Transverse colon (tissue), 4 donors: ENCODE data around the gene SLC7A14. TPM values are rescaled to one million over a fixed set of nuclear protein-coding genes. Genes with fewer than 3 reads are reported as not detected.

Experiments
- DNase-seq: peaks from one replicate; pipeline ENCODE4 v3.0.0-alpha.2; 2019
- H3K27ac ChIP-seq, 4 donors: fragments of 200-600 bp; sonication (generic); 2 replicates each; pipeline ENCODE4 v1.5.1; 2016 to 2018; ENCODE audit warnings: inconsistent platforms in 4 of 4
- H3K27me3 ChIP-seq: fragments of 200-600 bp; sonication (generic); 2 replicates; pipeline ENCODE4 v1.5.1; 2017; ENCODE audit warnings: inconsistent platforms
- H3K36me3 ChIP-seq, 4 donors: fragments of 200-600 bp; sonication (generic); 2 replicates each; pipeline ENCODE4 v1.5.1; 2017 to 2019; ENCODE audit warnings: inconsistent platforms in 4 of 4
- H3K4me1 ChIP-seq, 4 donors: fragments of 200-600 bp; sonication (generic); 2 replicates each; pipeline ENCODE4 v1.5.1; 2017 to 2020; ENCODE audit warnings: inconsistent platforms in 4 of 4
- H3K4me3 ChIP-seq, 4 donors: fragments of 200-600 bp; sonication (generic); 1 replicate in 1 of 4; 2 replicates in 3 of 4; pipeline versions ENCODE4 v1.5.1 to v1.6.1; 2017 to 2019; ENCODE audit warnings: inconsistent platforms in 4 of 4
- H3K9me3 ChIP-seq, 2 donors: fragments of 200-600 bp; sonication (generic); 2 replicates each; pipeline ENCODE4 v1.5.1; 2017 to 2019; ENCODE audit warnings: inconsistent platforms in 2 of 2
- EP300 ChIP-seq: sonication (generic); formaldehyde crosslinking; IDR thresholded peaks from one replicate; pipeline ENCODE4 v1.6.1; 2017; ENCODE audit warnings: antibody characterized with exemption, low read depth
- POLR2A ChIP-seq: fragments of 450-650 bp; IDR thresholded peaks from one replicate; pipeline ENCODE4 v1.6.1; 2016; ENCODE audit warnings: antibody characterized with exemption, mild to moderate bottlenecking, moderate library complexity
- POLR2AphosphoS5 ChIP-seq, 3 donors: sonication (generic); formaldehyde crosslinking; IDR thresholded peaks; one replicate each; pipeline ENCODE4 v1.6.1; 2016; ENCODE audit warnings: antibody characterized with exemption in 3 of 3
- WGBS, 2 donors: methylation state at CpG; one replicate each; pipeline ENCODE4 v1.1.5; 2018; ENCODE audit warnings: low coverage in 1 of 2; 5-methylcytosine and 5-hydroxymethylcytosine counted together
- in situ Hi-C, 4 donors: fragments of 200-750 bp; cut with MboI; loops; one replicate each; pipeline versions ENCODE4 v1.15.0 to v1.15.1; 2017; ENCODE audit warnings: low sequenced_read_pairs in 3 of 4, low pct_ligation_motif_present in 1 of 4, low pct_unique_long_range_greater_than_20kb in 1 of 4
- intact Hi-C: fragments of 100-400 bp; cut with DNase I; formaldehyde crosslinking; loops from one replicate; pipeline ENCODE4 v1.15.1; 2023; ENCODE audit warnings: low total_unique reads
- total RNA-seq, 4 donors: library from RNA; depleted of rRNA; stranded (reverse); fragments of >200 nt; gene quantifications; one replicate each; pipeline ENCODE4 v1.1.0, GENCODE V29; 2016
- TF ChIP-seq, protein P1 (sequence below), 5 experiments: fragments of 200-600 bp in 3 of 5; fragments of 450-650 bp in 2 of 5; sonication (generic) in 3 of 5; IDR thresholded peaks; 1 replicate in 2 of 5; 2 replicates in 3 of 5; pipeline ENCODE4 v1.5.1; 2016 to 2017; ENCODE audit warnings: antibody characterized with exemption in 5 of 5, inconsistent platforms in 3 of 5, mild to moderate bottlenecking in 2 of 5, moderate library complexity in 1 of 5

Gene SLC7A14
- total RNA-seq, 4 donors from 2014 or later, result 0.48 to 0.80 (median 0.72) TPM

DNA sequence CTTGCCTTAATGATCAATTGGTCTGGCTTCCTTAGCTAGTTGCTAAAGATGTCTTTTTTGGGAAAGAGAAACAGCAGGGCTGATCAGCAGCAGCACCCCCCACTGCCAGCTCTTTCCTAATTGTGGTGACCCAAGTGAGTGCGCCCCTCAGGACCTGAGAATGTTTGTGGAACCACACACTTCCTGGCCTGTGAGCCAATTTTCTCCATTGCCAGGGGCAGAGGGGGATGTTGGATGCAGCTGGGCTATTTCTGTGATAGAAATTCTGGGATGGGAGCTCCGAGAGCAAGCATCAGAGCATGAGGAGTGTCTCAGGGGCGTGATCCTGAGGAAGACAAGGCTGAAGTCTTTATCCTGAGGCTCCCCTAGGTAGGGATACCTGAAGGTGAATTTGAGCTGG lies 100.6 kb downstream of the SLC7A14 start:
- WGBS, 2 donors, result 72 to 100% methylated on average over 1 to 3 of the region's 3 CpGs
- Histone ChIP-seq H3K9me3 (no peaks in the 10 kb centered on the region), H3K4me3 (no peak overlapping the region), H3K4me1 (no peaks in the 10 kb centered on the region), H3K27ac (no peak overlapping the region), H3K36me3 (no peaks in the 10 kb centered on the region), H3K27me3 (no peaks in the 10 kb centered on the region)
- in situ Hi-C loops (no loop called here), intact Hi-C loops (no loop called here)
- TF ChIP-seq EP300, result no peak
- no peak for TF ChIP-seq POLR2A
- TF ChIP-seq POLR2AphosphoS5 (IDR thresholded peaks at IDR 0.05), result no peak
- TF ChIP-seq, protein P1, sequence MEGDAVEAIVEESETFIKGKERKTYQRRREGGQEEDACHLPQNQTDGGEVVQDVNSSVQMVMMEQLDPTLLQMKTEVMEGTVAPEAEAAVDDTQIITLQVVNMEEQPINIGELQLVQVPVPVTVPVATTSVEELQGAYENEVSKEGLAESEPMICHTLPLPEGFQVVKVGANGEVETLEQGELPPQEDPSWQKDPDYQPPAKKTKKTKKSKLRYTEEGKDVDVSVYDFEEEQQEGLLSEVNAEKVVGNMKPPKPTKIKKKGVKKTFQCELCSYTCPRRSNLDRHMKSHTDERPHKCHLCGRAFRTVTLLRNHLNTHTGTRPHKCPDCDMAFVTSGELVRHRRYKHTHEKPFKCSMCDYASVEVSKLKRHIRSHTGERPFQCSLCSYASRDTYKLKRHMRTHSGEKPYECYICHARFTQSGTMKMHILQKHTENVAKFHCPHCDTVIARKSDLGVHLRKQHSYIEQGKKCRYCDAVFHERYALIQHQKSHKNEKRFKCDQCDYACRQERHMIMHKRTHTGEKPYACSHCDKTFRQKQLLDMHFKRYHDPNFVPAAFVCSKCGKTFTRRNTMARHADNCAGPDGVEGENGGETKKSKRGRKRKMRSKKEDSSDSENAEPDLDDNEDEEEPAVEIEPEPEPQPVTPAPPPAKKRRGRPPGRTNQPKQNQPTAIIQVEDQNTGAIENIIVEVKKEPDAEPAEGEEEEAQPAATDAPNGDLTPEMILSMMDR (IDR thresholded peaks at IDR 0.05), result no peak
- no peak for DNase-seq

DNA sequence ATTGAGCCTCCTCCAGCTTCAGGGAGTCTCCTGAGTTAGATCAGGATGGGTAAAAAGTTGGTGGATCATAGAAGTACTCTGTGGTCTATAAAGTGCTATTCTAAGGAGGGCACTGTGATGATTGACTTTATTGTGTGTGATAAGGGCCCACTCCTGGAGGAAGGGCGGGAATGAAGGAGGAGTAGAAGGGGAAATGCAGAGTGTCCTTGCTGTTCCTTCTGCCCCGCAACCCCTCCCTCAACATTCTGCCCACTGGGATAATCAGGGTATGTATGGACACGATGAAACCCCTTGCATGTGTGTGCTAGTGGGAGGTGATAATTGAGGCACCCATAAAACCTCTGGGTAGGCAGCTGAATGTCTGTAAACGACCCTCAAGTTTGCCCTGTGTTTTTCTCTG lies 101.0 kb downstream of the SLC7A14 start:
- 57 to 60% methylated on average over 1 to 4 of the region's 4 CpGs for WGBS, 2 donors

DNA sequence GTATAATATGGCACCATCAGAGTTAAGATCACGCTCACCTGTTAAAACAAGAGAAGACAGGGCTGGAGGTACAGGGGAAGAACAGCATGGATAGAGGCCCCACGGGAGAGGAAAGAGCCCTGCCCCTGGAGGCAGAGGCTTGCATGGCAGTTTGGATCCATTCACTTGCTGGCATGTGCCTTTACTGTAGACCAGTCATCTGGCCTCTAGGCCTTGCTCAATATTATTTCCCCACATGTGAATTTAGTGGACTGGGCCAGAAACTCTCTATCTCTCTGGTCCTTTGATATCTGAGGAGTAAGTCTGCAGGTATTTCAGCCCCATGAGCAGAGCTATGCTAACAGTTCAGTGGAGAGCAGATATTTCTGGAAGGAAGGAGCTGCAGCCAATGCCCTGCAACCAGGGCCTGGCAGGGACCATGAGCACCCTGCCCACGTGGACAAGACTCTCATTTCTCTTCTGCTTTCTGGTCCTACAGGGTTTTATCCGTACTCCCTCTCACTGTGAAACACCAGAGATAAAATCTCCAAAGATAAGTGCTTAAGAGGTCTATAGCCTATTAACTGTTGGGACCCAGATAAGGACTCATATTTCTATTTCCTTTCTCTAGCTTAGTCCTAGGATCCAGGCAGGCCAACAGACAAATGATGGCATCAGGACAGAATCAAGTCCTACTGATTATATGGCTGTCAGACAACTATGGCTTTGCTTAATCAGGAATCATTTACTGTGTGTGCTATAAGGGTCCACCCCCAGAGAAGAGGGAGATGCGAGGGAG lies 102.2 kb downstream of the SLC7A14 start:
- Histone ChIP-seq H3K36me3 (no peaks in the 10 kb centered on the region), H3K9me3 (no peaks in the 10 kb centered on the region), H3K4me3 (no peak overlapping the region), H3K4me1 (no peaks in the 10 kb centered on the region), H3K27ac (no peak overlapping the region), H3K27me3 (no peaks in the 10 kb centered on the region)
- 61 to 69% methylated on average over 3 to 5 of the region's 5 CpGs for WGBS, 2 donors
- no peak for DNase-seq
- in situ Hi-C loops (no loop called here), intact Hi-C loops (no loop called here)
- TF ChIP-seq, protein P1 (IDR thresholded peaks at IDR 0.05), result peak in 1 of 5 experiments; percentile 7
- TF ChIP-seq POLR2AphosphoS5 (IDR thresholded peaks at IDR 0.05), result no peak

More for the DNA sequence above, 101.0 kb downstream of the SLC7A14 start:
- intact Hi-C loops, result no loop called here
- no peak for TF ChIP-seq POLR2A
- no peak for TF ChIP-seq POLR2AphosphoS5 (IDR thresholded peaks at IDR 0.05)
- no peak for TF ChIP-seq EP300
- TF ChIP-seq, protein P1 (IDR thresholded peaks at IDR 0.05), result no peak
- no peaks in the 10 kb centered on the region for H3K4me1 ChIP-seq
- DNase-seq, result no peak
- H3K27me3 ChIP-seq, result no peaks in the 10 kb centered on the region
- no peaks in the 10 kb centered on the region for H3K9me3 ChIP-seq
- no peak overlapping the region for H3K4me3 ChIP-seq
- no peaks in the 10 kb centered on the region for H3K36me3 ChIP-seq
- H3K27ac ChIP-seq, result no peak overlapping the region
- in situ Hi-C loops, result no loop called here

DNA sequence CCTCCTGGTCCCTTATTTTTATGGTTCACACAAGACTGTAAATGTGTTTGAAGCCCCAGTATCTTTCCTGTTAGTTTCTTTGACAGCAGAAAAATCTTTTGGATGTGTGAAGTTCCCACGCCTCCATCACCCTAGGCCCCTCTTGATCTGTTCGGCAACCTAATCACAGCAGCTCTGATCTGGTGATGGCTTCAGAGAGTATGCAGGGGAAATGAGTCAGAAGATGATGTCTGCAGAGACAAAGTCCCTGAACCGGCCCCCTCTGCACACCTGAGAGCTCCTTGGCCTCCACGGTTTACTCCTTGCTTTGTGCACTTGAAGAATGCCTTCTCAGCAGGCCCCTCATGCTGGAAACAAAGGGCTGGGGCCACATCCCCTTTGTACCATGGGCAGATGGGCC lies 103.7 kb downstream of the SLC7A14 start:
- in situ Hi-C loops, result no loop called here
- H3K36me3 ChIP-seq, result no peaks in the 10 kb centered on the region
- no peak for DNase-seq
- TF ChIP-seq EP300 (no peak), POLR2A (no peak), POLR2AphosphoS5 (IDR thresholded peaks at IDR 0.05) (no peak)
- TF ChIP-seq, protein P1 (IDR thresholded peaks at IDR 0.05), result no peak
- 74 to 80% methylated on average over 1 to 4 of the region's 4 CpGs for WGBS, 2 donors
- intact Hi-C loops, result no loop called here
- H3K4me1 ChIP-seq, result no peaks in the 10 kb centered on the region
- H3K9me3 ChIP-seq, result no peaks in the 10 kb centered on the region
- no peak overlapping the region for H3K4me3 ChIP-seq
- H3K27ac ChIP-seq, result no peak overlapping the region
- no peaks in the 10 kb centered on the region for H3K27me3 ChIP-seq
